ENCODE measurements around the gene PAX7. TPM values are rescaled to one million over a fixed set of nuclear protein-coding genes. Genes with fewer than 3 reads are reported as not detected.

Gene PAX7
- total RNA-seq, 5 donors from 2014 or later (not counting 1 experiment from before 2014, with no cell fraction given): not detected

DNA sequence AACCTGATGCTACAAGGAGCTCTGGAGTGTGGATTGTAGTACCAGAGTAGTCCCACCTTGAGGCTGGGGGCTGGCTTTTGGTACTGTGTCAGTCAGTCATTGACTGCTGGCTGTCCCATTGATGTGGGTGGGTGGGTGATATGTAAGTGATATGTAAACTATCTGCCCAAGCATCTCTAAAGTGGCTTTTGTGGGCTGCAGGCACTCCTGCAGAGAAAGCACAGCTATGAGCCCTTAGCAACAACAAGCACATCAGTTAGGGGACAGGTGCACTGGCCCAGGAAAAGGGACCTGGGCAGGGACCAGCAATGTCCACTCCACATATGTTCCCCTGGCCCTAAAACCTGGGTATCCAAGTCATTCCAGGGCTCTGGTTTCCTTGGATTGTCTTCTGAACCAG lies 118.9 kb downstream of the PAX7 start:
- CTCF ChIA-PET: no interaction called here
- Histone ChIP-seq H3K27ac (ENCODE audit: low read length) (no peak overlapping the region), H3K36me3 (ENCODE audit: control insufficient read depth in 2 of 2, extremely low read depth in 1 of 2, insufficient read depth in 1 of 2, low read length in 1 of 2) (no peaks in the 10 kb centered on the region), H3K9me3 (no peaks in the 10 kb centered on the region), H3K4me3 (ENCODE audit: control insufficient read depth in 1 of 2, extremely low read depth in 1 of 2, low read length in 1 of 2) (no peak overlapping the region), H3K27me3 (replicated peaks in 1 of 2; ENCODE audit: control insufficient read depth in 2 of 2, extremely low read depth in 1 of 2, insufficient read depth in 2 of 2, low read length in 1 of 2) (peaks cover 0 to 30% of the 10 kb centered on the region in 2 experiments), H3K4me1 (ENCODE audit: control insufficient read depth in 1 of 2, extremely low read depth in 1 of 2, insufficient read depth in 2 of 2, low read length in 2 of 2) (no peaks in the 10 kb centered on the region)
- peaks cover under 1 to 12% (median 5%) of the 10 kb centered on the region in 3 donors for H3K9me3 Mint-ChIP-seq
- H3K27ac Mint-ChIP-seq: no peak overlapping the region
- DNase-seq: no peak
- no peak for ATAC-seq (replicated peaks in 1 of 4)
- H3K4me3 Mint-ChIP-seq: no peak overlapping the region
- H3K36me3 Mint-ChIP-seq: no peaks in the 10 kb centered on the region
- peaks cover 41 to 56% of the 10 kb centered on the region in 2 donors for H3K27me3 Mint-ChIP-seq
- no peaks in the 10 kb centered on the region for H3K4me1 Mint-ChIP-seq
- POLR2A ChIA-PET: no interaction called here

DNA sequence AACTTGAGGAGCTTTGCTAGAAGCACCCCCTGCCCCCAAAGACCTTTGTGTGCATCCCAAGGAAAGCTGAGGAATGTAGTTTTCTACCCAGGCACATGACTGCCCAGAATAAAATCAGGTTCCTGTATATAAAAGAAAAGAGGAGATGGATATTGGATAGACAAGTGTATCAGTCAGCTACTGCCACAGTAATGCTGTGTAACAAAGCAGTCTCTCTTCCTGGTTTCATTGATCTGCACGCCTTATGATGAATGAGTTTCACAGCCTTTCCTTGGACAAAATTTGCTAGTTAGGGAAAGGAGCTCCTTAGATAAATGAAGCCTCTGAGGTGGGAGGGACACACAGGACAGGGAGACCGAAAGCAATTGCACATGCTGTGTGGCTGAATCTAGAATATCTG lies 120.0 kb downstream of the PAX7 start:
- Histone ChIP-seq H3K36me3 (ENCODE audit: control insufficient read depth in 2 of 2, extremely low read depth in 1 of 2, insufficient read depth in 1 of 2, low read length in 1 of 2) (no peaks in the 10 kb centered on the region), H3K27me3 (replicated peaks in 1 of 2; ENCODE audit: control insufficient read depth in 2 of 2, extremely low read depth in 1 of 2, insufficient read depth in 2 of 2, low read length in 1 of 2) (peaks cover 0 to 20% of the 10 kb centered on the region in 2 experiments), H3K27ac (ENCODE audit: low read length) (no peak overlapping the region), H3K4me1 (ENCODE audit: control insufficient read depth in 1 of 2, extremely low read depth in 1 of 2, insufficient read depth in 2 of 2, low read length in 2 of 2) (no peaks in the 10 kb centered on the region), H3K9me3 (no peaks in the 10 kb centered on the region), H3K4me3 (ENCODE audit: control insufficient read depth in 1 of 2, extremely low read depth in 1 of 2, low read length in 1 of 2) (no peak overlapping the region)
- Mint-ChIP-seq H3K4me1 (no peaks in the 10 kb centered on the region), H3K36me3 (no peaks in the 10 kb centered on the region), H3K27ac (no peak overlapping the region), H3K9me3 (peaks cover 0 to 13% (median 8%) of the 10 kb centered on the region in 3 donors), H3K4me3 (no peak overlapping the region), H3K27me3 (peaks cover 42 to 59% of the 10 kb centered on the region in 2 donors)
- ChIA-PET CTCF (no interaction called here), POLR2A (interaction anchor here in 1 of 2 donors (0.6 kb wide), 1 partner anchor 1391 kb away, joined by 3 read pairs; no protein-coding TSS in a partner anchor)
- WGBS (ENCODE audit: insufficient coverage): 100% methylated on average over 1 of the region's 2 CpGs
- ATAC-seq (replicated peaks in 1 of 4) (no peak), DNase-seq (no peak)

DNA sequence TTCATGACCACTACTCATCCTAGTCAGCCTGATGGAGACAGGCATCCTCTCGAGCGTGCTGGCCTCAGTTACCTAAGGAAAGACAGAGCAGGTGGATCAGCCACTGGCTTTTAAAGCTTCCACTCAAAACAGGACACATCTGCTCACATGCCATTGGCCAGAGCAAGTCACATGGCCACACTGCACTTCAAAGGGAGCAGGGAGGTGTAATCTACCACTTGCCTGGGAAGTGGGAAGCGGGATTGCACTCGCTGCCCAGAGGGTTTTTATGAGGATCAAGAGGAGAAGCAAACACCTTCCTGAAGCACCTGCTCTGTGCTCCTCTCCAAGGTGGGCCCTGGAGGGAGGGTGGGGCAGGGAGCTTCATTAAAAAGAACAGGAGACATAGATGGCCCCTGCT lies 120.8 kb downstream of the PAX7 start:
- Histone ChIP-seq H3K27me3 (replicated peaks in 1 of 2; ENCODE audit: control insufficient read depth in 2 of 2, extremely low read depth in 1 of 2, insufficient read depth in 2 of 2, low read length in 1 of 2) (peaks cover 0 to 16% of the 10 kb centered on the region in 2 experiments), H3K27ac (ENCODE audit: low read length) (no peak overlapping the region), H3K4me1 (ENCODE audit: control insufficient read depth in 1 of 2, extremely low read depth in 1 of 2, insufficient read depth in 2 of 2, low read length in 2 of 2) (no peaks in the 10 kb centered on the region), H3K36me3 (ENCODE audit: control insufficient read depth in 2 of 2, extremely low read depth in 1 of 2, insufficient read depth in 1 of 2, low read length in 1 of 2) (no peaks in the 10 kb centered on the region), H3K4me3 (ENCODE audit: control insufficient read depth in 1 of 2, extremely low read depth in 1 of 2, low read length in 1 of 2) (no peak overlapping the region), H3K9me3 (no peaks in the 10 kb centered on the region)
- ATAC-seq (replicated peaks in 1 of 4) (no peak), DNase-seq (no peak)
- whole genome bisulfite sequencing (ENCODE audit: insufficient coverage): 27% methylated on average over 3 of the region's 4 CpGs
- H3K27ac Mint-ChIP-seq: no peak overlapping the region
- ChIA-PET POLR2A (no interaction called here), CTCF (no interaction called here)
- no peaks in the 10 kb centered on the region for H3K36me3 Mint-ChIP-seq
- peaks cover 41 to 60% of the 10 kb centered on the region in 2 donors for H3K27me3 Mint-ChIP-seq
- no peak overlapping the region for H3K4me3 Mint-ChIP-seq
- H3K9me3 Mint-ChIP-seq: peaks cover 4 to 13% (median 13%) of the 10 kb centered on the region in 3 donors
- no peaks in the 10 kb centered on the region for H3K4me1 Mint-ChIP-seq

DNA sequence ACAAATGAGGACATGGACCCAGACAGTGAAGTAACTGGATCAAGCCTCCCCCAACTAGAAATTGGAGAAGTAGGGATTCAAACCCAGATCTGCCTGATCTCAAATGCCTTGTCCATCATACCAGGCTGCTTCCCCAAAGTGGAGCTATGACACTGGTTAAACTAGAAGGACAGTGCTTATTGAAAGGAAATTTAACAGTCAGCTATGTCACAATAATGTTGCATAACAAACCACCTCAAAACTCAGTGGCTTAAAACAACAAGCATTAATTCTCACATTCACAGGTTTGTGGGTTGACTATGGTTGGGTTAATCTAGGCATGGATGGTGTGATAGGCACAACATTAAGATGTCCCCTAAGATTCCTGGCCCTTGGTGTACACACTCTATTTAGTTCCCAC lies 121.8 kb downstream of the PAX7 start:
- peaks cover 5 to 15% (median 15%) of the 10 kb centered on the region in 3 donors for H3K9me3 Mint-ChIP-seq
- POLR2A ChIA-PET: no interaction called here
- CTCF ChIA-PET: no interaction called here

DNA sequence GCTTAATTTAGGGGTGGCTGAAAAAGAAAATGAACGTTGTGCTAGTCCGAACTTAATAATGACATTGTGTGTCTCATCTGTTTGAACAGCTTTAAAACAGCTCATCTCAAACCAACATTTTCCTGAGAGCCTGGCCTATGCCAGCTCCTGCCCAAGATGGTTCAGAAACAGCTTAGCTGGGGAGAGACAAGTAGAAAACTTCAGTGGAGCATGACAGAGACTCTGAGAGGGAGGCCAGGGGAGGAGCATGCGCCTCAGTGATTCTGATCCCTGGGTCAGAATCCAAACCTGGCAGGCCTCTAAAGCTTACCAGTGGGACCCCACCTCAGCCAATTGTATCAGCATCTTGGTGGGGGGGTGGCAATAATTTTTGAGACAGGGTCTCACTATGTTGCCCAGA lies 129.5 kb downstream of the PAX7 start:
- no peak overlapping the region for H3K4me3 Mint-ChIP-seq
- H3K36me3 Mint-ChIP-seq: no peaks in the 10 kb centered on the region
- DNase-seq (no peak), ATAC-seq (replicated peaks in 1 of 4) (no peak)
- no peaks in the 10 kb centered on the region for H3K4me1 Mint-ChIP-seq
- Histone ChIP-seq H3K36me3 (ENCODE audit: control insufficient read depth in 2 of 2, extremely low read depth in 1 of 2, insufficient read depth in 1 of 2, low read length in 1 of 2) (no peaks in the 10 kb centered on the region), H3K4me1 (ENCODE audit: control insufficient read depth in 1 of 2, extremely low read depth in 1 of 2, insufficient read depth in 2 of 2, low read length in 2 of 2) (no peaks in the 10 kb centered on the region), H3K27me3 (replicated peaks in 1 of 2; ENCODE audit: control insufficient read depth in 2 of 2, extremely low read depth in 1 of 2, insufficient read depth in 2 of 2, low read length in 1 of 2) (peaks cover 0 to 33% of the 10 kb centered on the region in 2 experiments), H3K27ac (ENCODE audit: low read length) (no peak overlapping the region), H3K4me3 (ENCODE audit: control insufficient read depth in 1 of 2, extremely low read depth in 1 of 2, low read length in 1 of 2) (no peak overlapping the region), H3K9me3 (no peaks in the 10 kb centered on the region)
- ChIA-PET CTCF (interaction anchor here in 1 of 2 donors (0.6 kb wide), 1 partner anchor 1099 kb away, joined by 3 read pairs; no protein-coding TSS in a partner anchor), POLR2A (no interaction called here)
- no CpG with 5 or more reads among the region's 3 CpGs for WGBS (ENCODE audit: insufficient coverage)
- H3K27ac Mint-ChIP-seq: no peak overlapping the region
- peaks cover 5 to 16% (median 11%) of the 10 kb centered on the region in 3 donors for H3K9me3 Mint-ChIP-seq
- peaks cover 36 to 45% of the 10 kb centered on the region in 2 donors for H3K27me3 Mint-ChIP-seq

More for the DNA sequence above, 121.8 kb downstream of the PAX7 start:
- ATAC-seq (replicated peaks in 1 of 4) (no peak), DNase-seq (no peak)
- Histone ChIP-seq H3K4me3 (ENCODE audit: control insufficient read depth in 1 of 2, extremely low read depth in 1 of 2, low read length in 1 of 2) (no peak overlapping the region), H3K27me3 (replicated peaks in 1 of 2; ENCODE audit: control insufficient read depth in 2 of 2, extremely low read depth in 1 of 2, insufficient read depth in 2 of 2, low read length in 1 of 2) (peaks cover 0 to 13% of the 10 kb centered on the region in 2 experiments), H3K36me3 (ENCODE audit: control insufficient read depth in 2 of 2, extremely low read depth in 1 of 2, insufficient read depth in 1 of 2, low read length in 1 of 2) (no peaks in the 10 kb centered on the region), H3K9me3 (no peaks in the 10 kb centered on the region), H3K4me1 (ENCODE audit: control insufficient read depth in 1 of 2, extremely low read depth in 1 of 2, insufficient read depth in 2 of 2, low read length in 2 of 2) (no peaks in the 10 kb centered on the region), H3K27ac (ENCODE audit: low read length) (no peak overlapping the region)
- no peaks in the 10 kb centered on the region for H3K36me3 Mint-ChIP-seq
- no peaks in the 10 kb centered on the region for H3K4me1 Mint-ChIP-seq
- no peak overlapping the region for H3K27ac Mint-ChIP-seq
- H3K4me3 Mint-ChIP-seq: no peak overlapping the region
- peaks cover 37 to 55% of the 10 kb centered on the region in 2 donors for H3K27me3 Mint-ChIP-seq

DNA sequence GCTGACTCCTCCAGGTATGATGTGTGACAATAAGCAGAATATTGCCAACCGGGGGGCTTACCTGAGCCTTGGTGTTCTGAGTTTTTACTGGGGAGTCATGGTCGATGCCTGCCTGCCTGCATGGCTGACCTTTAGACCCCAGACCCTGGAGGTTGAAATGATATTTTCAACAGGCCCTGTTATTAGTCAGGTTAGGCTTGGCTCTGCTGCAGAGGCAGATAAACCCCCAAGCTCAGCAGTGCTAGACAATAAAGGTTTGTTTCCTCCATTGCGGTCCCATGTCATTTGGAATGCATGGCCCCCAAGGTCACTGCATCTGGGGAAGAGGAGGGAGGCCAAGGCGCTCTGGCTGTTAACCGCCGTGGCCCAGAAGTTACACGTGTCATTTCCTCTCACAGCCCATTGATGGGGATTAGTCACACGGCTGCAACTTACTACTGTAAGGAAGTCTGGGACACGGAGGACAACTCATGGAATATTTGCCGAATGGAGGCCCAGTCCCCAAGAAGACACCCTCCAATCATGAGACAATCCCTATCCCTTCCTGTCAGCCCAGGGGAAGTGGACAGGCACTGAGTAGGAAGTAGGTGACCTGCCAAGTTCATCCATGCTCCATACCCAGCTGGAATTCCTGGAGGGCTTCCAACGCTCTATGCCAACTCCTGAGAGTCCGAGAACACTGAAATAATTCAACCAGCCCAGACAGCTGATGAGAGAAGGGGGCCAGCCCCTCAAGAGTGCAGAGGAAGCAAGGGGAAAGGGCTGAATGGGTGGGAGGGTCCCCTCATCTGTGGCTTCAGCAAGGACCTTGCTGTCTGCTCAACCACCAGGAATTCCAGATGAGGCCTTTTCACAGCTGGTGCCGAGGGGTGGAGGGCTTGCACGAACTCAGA lies 131.5 kb downstream of the PAX7 start:
- ChIA-PET POLR2A (no interaction called here), CTCF (no interaction called here)
- H3K36me3 ChIP-seq (ENCODE audit: control insufficient read depth in 2 of 2, extremely low read depth in 1 of 2, insufficient read depth in 1 of 2, low read length in 1 of 2): no peaks in the 10 kb centered on the region
- Mint-ChIP-seq H3K27ac (no peak overlapping the region), H3K9me3 (peaks cover 0 to 11% (median 7%) of the 10 kb centered on the region in 3 donors), H3K27me3 (peaks cover 36 to 52% of the 10 kb centered on the region in 2 donors), H3K4me1 (no peaks in the 10 kb centered on the region), H3K36me3 (no peaks in the 10 kb centered on the region), H3K4me3 (no peak overlapping the region)
- H3K27ac ChIP-seq (ENCODE audit: low read length): no peak overlapping the region
- 74% methylated on average over 13 of the region's 14 CpGs for WGBS (ENCODE audit: insufficient coverage)
- no peaks in the 10 kb centered on the region for H3K4me1 ChIP-seq (ENCODE audit: control insufficient read depth in 1 of 2, extremely low read depth in 1 of 2, insufficient read depth in 2 of 2, low read length in 2 of 2)
- DNase-seq: no peak
- no peak overlapping the region for H3K4me3 ChIP-seq (ENCODE audit: control insufficient read depth in 1 of 2, extremely low read depth in 1 of 2, low read length in 1 of 2)
- no peak for ATAC-seq (replicated peaks in 1 of 4)
- H3K27me3 ChIP-seq (replicated peaks in 1 of 2; ENCODE audit: control insufficient read depth in 2 of 2, extremely low read depth in 1 of 2, insufficient read depth in 2 of 2, low read length in 1 of 2): peaks cover 0 to 35% of the 10 kb centered on the region in 2 experiments
- H3K9me3 ChIP-seq: no peaks in the 10 kb centered on the region

Measured in T-cell (primary cell).